Effector memory CD4-positive, alpha-beta T cell (primary cell): ENCODE data around the gene CLEC4F.
"Not testable (repeated sequence)": the region's sequence is repeated elsewhere in the genome, so short reads cannot be mapped to it uniquely, and the experiment has no call there.

Experiments used
- DNase-seq, 3 donors: peaks; one replicate each; pipeline ENCODE4 v3.0.0-alpha.2; 2020
- H3K27ac ChIP-seq: 2 replicates; pipeline ENCODE4 v1.7.0; 2013; ENCODE audit warnings: mild to moderate bottlenecking, low read length, moderate library complexity; ENCODE audit not compliant: insufficient read depth, poor library complexity, severe bottlenecking
- H3K27me3 ChIP-seq: replicated peaks from 2 replicates; pipeline ENCODE4 v1.7.0; 2013; ENCODE audit warnings: mild to moderate bottlenecking, low read length; ENCODE audit not compliant: insufficient read depth, control insufficient read depth, poor library complexity, severe bottlenecking
- H3K36me3 ChIP-seq: 2 replicates; pipeline ENCODE4 v1.7.0; 2013; ENCODE audit warnings: mild to moderate bottlenecking, low read length, moderate library complexity; ENCODE audit not compliant: control insufficient read depth, insufficient read depth
- H3K4me1 ChIP-seq: 2 replicates; pipeline ENCODE4 v1.7.0; 2013; ENCODE audit warnings: low read length, mild to moderate bottlenecking; ENCODE audit not compliant: control insufficient read depth, insufficient read depth, poor library complexity, severe bottlenecking
- H3K4me3 ChIP-seq: 2 replicates; pipeline ENCODE4 v1.7.0; 2013; ENCODE audit warnings: low read length, low read depth, mild to moderate bottlenecking; ENCODE audit not compliant: insufficient read depth, poor library complexity, severe bottlenecking
- H3K9me3 ChIP-seq: 2 replicates; pipeline ENCODE4 v1.7.0; 2013; ENCODE audit warnings: mild to moderate bottlenecking, low read length, moderate library complexity; ENCODE audit not compliant: control insufficient read depth

The CLEC4F gene

DNA sequence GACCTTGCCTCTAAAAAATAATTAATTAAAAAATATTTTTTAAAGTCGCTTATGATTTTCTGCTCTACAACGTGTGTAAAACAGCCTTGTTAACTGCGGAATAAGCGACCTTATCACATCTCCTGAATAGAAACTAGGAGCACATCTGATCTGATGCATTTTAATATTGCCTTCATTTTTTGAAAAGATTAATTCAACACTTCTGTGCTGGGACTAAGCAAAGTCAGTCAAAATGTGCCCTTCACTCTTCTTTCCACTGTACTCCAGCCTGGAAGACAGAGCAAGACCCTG is 12.6 kb downstream of the CLEC4F start:
- Histone ChIP-seq H3K4me1 (no peaks in the 10 kb centered on the region), H3K4me3 (no peak overlapping the region), H3K27me3 (no peaks in the 10 kb centered on the region), H3K27ac (no peak overlapping the region), H3K36me3 (no peaks in the 10 kb centered on the region), H3K9me3 (no peaks in the 10 kb centered on the region)
- DNase-seq, result no peak

GRCh38 chr2:70807102-70807827 is 13.1 kb downstream of the CLEC4F start:
- Histone ChIP-seq H3K36me3 (no peaks in the 10 kb centered on the region), H3K4me1 (no peaks in the 10 kb centered on the region), H3K4me3 (no peak overlapping the region), H3K9me3 (no peaks in the 10 kb centered on the region), H3K27me3 (no peaks in the 10 kb centered on the region), H3K27ac (no peak overlapping the region)
- no peak for DNase-seq

DNA sequence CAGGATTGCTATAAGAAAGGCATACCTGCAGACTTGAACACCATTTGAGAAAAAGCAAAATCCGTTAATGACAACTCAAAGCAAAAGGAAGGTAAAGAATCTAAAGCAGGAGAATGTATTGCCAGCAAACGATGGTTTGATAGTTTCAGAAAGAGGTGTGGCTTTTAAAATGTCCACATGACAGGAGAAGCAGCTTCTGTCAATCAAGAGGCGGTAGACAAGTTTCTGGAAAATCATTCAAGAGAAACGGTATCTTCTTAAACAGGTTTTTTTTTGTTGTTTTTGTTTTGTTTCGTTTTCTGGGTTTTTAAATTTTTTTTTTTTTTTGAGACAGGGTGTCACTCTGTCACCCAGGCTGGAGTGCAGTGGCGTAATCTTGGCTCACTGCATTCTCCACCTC is 13.8 kb downstream of the CLEC4F start:
- Histone ChIP-seq H3K4me3 (no peak overlapping the region), H3K4me1 (no peaks in the 10 kb centered on the region), H3K27ac (no peak overlapping the region), H3K27me3 (no peaks in the 10 kb centered on the region), H3K9me3 (no peaks in the 10 kb centered on the region), H3K36me3 (no peaks in the 10 kb centered on the region)
- DNase-seq, result no peak

DNA sequence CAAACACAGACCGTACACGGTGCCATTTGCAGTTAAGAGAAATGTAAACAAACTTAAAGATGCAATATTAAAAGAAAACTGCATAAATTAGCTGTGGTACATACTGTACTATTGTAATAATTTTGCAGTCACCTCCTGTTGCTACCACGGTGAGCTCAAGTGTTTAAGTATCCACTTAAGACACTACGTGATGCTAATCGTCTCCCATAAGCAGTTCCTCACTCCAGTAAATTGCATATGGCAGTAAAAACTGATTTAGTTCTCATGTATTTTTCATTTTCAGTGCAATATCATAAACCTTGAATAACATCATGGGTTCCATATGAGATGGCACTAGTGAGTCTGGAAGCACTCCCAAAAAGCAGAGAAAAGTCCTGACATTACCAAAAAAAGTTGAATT is 14.4 kb downstream of the CLEC4F start:
- Histone ChIP-seq H3K27me3 (no peaks in the 10 kb centered on the region), H3K27ac (no peak overlapping the region), H3K4me3 (no peak overlapping the region), H3K4me1 (no peaks in the 10 kb centered on the region), H3K36me3 (no peaks in the 10 kb centered on the region), H3K9me3 (no peaks in the 10 kb centered on the region)
- no peak for DNase-seq

DNA sequence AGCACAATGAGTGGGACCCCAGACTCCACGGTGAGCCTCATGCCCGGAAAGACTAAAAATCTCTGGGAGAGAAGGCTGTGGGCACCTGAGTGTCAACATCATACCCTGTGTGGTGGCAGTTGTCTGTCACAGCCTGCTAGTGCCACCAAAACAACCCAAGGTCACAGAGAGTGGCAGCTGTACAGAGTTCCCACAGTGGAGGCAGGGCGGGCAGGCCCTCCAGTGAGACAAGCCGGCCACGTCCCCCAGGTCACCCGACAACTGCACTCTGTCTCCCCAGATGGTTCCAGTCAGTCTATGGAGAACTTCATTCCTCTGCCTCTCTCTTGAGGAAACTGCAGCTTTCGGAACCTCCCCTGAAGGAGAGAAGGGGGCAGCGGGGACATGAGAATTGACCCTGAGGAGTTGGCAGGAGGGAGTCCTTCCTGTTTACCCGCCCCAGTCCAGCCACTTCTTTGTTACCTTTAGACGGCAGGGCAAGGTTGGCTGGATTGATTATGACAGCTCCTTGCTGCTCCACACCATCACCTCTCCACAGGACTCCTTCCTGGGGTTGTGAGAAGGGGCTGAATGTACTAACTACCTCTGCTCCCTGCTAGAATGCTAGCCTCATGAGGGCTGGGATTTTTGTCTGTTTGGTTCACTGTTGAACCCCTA is 18.7 kb downstream of the CLEC4F start:
- no peak for DNase-seq
- H3K27ac ChIP-seq, result no peak overlapping the region
- no peak overlapping the region for H3K4me3 ChIP-seq

DNA sequence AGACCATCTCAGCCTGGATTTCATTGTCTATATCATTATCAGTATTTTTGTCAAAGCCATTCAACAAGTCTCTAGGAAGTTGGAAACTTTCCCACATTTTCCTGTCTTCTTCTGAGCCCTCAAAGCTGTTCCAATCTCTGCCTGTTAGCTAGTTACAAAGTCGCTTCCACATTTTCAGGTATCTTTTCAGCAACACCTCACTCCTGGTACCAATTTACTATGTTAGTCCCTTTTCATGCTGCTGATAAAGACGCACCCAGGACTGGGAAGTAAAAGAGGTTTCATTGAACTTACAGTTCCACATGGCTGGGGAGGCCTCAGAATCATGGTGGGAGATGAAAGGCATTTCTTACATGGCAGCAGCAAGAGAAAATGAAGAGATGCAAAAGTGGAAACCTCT is 20.7 kb downstream of the CLEC4F start:
- H3K27me3 ChIP-seq, result no peaks in the 10 kb centered on the region
- H3K36me3 ChIP-seq, result no peaks in the 10 kb centered on the region
- no peaks in the 10 kb centered on the region for H3K9me3 ChIP-seq

More for the DNA sequence above, 18.7 kb downstream of the CLEC4F start:
- Histone ChIP-seq H3K4me1 (no peaks in the 10 kb centered on the region), H3K27me3 (no peaks in the 10 kb centered on the region), H3K9me3 (no peaks in the 10 kb centered on the region), H3K36me3 (no peaks in the 10 kb centered on the region)

DNA sequence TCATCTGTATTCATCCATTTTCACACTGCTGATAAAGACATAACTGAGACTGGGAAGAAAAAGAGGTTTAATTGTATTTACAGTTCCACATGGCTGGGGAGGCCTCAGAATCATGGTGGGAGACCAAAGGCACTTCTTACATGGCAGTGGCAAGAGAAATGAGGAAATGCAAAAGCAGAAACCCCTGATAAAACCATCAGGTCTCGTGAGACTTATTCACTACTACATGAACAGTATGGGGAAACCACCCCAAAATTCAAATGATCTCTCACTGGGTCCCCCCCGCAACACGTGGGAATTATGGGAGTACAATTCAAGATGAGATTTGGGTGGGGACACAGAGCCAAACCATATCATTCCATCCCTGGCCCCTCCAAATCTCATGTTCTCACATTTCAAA is 22.4 kb downstream of the CLEC4F start:
- H3K27ac ChIP-seq, H3K9me3 ChIP-seq, H3K4me3 ChIP-seq, H3K36me3 ChIP-seq, H3K27me3 ChIP-seq, DNase-seq, H3K4me1 ChIP-seq: not testable (repeated sequence)

More for the DNA sequence above, 20.7 kb downstream of the CLEC4F start:
- Histone ChIP-seq H3K4me3 (no peak overlapping the region), H3K27ac (no peak overlapping the region), H3K4me1 (no peaks in the 10 kb centered on the region)
- DNase-seq, result no peak

DNA sequence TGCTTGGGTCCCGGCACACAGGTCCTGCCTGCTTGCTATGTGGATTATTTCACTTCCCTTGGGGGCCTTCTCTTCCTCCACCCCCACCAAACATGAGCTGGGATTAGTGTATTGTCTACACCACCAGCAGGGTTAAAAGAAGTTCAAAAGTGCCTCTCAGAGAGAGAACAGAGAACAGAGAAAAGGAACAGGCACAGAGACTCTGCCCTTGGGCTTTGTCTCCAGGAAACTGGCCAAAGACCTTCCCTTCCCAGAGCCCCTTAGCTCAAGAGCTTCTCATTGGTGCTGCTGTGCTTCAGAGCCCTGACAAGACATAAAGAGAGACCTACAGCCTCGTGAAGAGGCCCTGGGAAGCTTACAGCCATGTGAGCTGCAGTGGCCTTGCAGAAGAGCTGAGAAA is 22.9 kb downstream of the CLEC4F start:
- no peak for DNase-seq
- Histone ChIP-seq H3K27me3 (no peaks in the 10 kb centered on the region), H3K36me3 (no peaks in the 10 kb centered on the region), H3K4me3 (no peak overlapping the region), H3K4me1 (no peaks in the 10 kb centered on the region), H3K9me3 (no peaks in the 10 kb centered on the region), H3K27ac (no peak overlapping the region)

- no peak for DNase-seq
- Histone ChIP-seq H3K4me3 (no peak overlapping the region), H3K27me3 (no peaks in the 10 kb centered on the region), H3K9me3 (no peaks in the 10 kb centered on the region), H3K36me3 (no peaks in the 10 kb centered on the region), H3K4me1 (no peaks in the 10 kb centered on the region), H3K27ac (no peak overlapping the region)
These were observed 24.1 kb downstream of the CLEC4F start for GRCh38 chr2:70796262-70796661.

DNA sequence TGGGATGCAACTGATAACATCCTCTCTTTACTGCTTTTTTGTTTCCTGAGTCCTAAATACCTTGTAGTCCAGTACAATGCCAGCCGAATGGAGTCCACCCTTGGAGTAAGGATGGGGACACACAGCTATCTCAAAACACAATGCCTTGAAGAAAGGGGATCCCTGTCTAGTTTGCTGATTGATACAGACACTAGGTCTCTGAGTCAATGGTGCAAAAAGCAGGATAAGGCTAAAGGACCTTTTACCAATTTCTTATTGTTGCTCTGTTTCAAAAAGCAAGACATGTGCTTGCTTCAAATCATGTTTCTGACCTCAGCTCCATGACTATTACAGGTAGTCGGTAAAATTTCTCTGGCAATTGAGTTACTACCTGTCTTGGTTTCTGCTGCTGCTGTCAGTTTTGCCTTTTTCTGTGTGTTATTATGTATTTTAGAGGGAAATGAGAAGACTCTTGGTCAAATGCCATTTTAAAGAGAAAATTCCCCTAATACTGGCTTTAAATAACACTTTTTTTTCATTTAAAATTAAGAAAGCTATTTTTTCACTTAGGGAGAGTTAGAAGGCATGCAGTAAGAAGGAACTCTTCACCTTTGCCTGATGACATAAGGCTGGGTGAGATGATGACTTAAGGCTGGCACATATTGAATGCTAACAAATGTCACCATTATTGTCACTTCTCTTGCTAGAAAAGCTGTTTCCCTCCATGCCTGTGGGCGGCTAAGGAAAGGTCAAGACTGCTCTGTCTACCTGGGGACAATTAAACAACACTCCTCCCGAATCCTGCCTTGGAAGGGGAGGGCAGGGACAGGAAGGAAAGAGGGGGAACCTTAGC is 25.0 kb downstream of the CLEC4F start:
- Histone ChIP-seq H3K36me3 (no peaks in the 10 kb centered on the region), H3K27ac (no peak overlapping the region), H3K27me3 (peaks cover under 1% of the 10 kb centered on the region), H3K9me3 (no peaks in the 10 kb centered on the region), H3K4me1 (peaks cover under 1% of the 10 kb centered on the region), H3K4me3 (no peak overlapping the region)
- no peak for DNase-seq
